ENCODE data around the gene THSD7B. TPM values are rescaled to one million over a fixed set of nuclear protein-coding genes. Genes with fewer than 3 reads are reported as not detected.
"Not testable (repeated sequence)": the region's sequence is repeated elsewhere in the genome, so short reads cannot be mapped to it uniquely, and the experiment has no call there.

The THSD7B gene
- total RNA-seq, 1 donor from 2014 or later = not detected

DNA sequence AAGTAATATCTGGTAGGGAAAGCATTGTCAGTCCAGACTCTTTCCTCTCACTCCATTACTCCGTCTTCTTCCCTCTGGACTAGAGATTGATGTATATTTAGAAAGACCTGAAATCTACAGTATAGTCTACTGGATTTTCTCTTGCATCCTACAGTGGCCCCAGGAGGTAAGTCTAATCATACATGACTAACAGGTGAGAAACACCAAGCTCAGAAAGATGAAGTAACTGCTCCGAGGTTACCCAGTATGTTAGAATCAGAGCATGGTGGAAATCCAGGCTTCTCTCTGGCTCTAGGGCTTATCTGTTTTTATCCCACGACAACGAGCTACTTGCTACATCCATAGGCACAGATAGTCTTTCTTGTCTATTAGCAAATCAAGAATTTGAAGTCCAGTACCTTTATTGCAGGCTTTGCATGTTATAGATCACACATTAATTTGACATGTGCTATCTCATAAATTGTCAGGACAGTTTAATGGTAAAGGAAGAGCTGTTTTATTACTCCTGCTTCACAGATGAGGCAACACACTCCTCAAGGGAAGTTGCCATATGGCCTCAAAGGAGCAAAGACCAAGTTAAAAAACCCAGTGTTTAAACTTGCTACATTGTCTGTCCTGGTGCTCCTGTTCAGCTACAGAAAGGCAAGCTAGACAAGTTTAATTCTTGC is 484.3 kb downstream of the THSD7B start:
- intact Hi-C loops (cut with micrococcal nuclease) = no loop called here

DNA sequence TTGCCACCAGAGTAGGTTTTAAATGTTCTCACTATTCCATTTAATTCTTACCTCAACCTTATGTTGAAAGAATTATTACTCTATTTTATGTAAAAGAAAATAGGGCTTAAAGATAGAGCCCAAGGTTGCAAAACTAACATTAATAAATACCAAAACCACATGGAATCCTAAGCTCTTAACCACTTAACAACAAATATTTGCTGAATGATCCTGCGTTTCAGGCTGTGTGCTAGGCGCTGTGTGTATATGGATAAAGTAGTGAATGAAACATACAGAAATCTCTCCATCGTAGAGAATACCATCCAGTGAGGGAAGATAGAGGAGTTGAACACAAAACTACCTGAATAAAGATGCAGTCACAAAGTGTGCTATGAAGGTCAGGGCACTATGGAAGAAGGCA is 485.1 kb downstream of the THSD7B start:
- intact Hi-C loops (cut with micrococcal nuclease) = no loop called here

DNA sequence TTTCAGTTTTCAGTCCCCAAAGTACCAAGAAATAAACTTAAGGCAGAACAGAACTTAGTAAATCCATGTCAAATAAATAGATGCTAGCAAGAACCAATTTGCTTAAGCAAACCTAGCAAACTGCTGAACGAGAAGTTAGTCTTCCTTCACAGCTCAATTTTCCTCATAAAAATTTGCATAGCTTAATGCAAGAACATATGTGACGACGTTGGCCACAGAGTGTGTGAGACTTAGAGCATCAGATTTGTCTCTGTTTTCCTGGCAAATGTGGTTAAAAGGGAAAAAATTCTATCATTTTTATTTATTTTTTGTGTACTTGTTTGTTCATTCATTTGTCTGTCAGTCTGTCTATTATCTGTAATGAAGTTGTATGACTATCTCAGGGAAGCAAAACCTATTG is 485.7 kb downstream of the THSD7B start:
- intact Hi-C loops (cut with micrococcal nuclease) = no loop called here

DNA sequence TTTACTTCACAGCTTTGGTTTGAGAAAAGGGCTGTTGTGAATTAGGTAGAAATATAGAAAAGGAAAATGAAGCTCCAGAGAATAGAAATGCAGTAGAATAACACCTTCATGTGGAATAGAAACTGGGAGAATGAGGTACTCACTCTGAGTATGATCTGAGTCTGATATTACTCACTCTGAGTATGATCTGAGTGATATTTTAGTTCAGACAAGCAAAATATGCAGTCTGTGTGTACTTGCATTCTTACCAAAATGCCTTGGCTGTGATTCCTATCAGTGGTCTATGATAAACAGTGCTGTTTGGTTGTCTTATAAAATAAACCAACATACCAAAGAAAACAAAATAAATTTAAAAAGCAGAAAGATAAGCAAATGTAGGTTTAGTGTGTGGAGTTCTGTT is 487.6 kb downstream of the THSD7B start:
- intact Hi-C loops (cut with micrococcal nuclease) = no loop called here

DNA sequence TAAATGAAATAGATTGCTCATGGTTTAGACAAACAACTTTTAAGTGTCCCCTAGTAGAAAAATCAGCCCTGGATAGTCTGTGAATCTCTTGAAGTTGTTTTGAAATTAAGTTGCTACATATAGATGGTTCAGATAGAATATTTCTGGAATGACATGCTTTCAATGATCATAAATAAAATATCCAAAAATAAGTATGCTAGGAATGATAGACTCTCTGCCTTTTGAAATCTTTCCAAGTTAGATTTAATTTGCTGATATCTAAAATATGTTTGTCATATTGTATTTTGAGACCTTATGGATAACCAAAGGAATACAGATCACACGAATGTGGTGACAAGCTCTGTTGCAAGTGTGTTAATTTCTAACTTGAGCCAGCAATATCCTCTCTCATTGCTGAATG is 488.7 kb downstream of the THSD7B start:
- intact Hi-C loops (cut with micrococcal nuclease) = no loop called here

DNA sequence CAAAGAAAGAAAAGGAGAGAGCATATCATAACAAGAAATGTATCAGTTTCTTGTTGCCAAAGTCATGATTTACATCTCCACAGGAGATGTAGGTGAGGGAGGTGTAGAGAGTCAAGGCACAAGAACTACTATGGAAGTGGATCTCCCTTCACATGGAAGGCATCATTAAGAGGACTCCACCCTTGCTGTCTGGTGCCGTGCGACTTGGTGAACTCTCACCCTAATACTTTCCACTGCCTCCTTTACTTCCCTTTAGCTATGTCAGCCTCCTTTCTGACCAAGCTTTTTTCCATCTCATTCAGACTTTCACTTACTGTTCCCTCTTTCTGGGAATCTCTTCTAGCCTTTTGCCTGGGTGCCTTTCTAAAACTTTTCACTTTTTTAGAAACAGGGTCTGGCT is 490.0 kb downstream of the THSD7B start:
- intact Hi-C loops (cut with micrococcal nuclease) = no loop called here

DNA sequence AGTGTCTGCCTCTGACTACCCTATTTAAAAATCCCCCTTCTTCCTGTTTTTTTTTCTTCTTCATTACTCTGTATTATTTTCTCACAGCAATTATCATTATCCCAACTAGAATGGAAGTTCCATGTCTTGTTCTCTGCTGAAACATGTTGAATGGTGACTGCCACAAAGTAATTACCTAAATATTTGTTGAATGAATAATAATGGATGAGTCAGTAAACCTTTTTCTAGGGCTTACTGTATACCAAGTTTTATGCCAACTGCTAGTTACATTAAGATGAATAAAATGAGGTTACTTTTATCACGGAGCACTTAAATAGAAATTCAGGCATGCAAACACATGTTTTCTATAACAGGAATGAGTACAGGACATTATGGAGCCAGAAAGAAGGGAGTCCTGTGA is 490.6 kb downstream of the THSD7B start:
- intact Hi-C loops (cut with micrococcal nuclease) = no loop called here

DNA sequence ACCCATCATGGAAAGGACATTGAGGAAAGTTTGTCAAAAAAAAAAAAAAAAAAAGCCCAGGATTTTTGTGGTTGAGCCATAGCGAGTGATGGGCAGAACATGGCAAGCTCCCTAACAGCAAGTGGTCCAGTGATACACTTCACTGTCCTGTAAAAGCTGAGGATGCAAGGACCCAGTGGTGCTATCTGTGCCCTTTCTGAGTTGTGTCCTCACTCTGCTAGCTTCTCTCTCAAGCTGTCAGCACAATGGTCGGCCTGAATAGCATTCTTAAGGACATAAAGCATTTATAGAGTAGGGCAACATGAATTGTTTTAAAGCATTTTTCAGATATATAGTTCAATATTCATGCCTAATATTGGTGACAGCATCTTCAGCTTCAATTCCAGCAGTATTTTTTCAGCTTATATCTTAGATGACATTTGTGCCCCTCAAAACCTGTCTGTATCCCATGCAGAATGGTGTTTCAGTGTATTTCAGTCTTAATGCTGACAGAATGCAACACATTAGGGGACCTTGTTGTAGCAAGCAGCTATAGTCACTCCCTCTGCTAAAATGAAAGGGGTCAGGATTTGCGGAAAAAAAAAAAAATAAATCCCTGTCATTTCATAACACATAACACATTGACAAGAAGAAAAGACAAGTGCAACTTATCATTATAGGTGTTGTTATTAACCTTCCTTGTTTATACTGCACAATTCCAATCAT is 496.7 kb downstream of the THSD7B start:
- intact Hi-C loops (cut with micrococcal nuclease) = no loop called here

DNA sequence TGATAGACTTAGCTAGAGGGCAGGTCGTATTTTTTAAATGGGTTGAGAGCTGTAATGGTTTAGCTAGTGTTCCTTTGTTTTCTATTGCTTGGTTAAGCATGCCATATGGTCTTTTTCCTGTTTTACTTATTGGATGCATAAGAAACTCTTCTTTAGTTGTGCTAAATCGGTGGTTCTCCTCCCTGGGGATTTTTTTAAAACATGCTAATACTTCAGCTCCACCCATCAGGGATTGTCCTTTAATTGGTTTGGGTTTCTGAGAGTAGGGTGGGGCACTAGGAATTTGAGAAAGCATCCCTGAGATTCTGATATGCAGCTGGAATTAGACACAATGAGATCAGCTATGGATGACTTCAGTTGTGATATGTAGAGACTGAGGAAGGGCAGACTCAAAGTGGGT is 497.2 kb downstream of the THSD7B start:
- intact Hi-C loops (cut with micrococcal nuclease) = no loop called here

DNA sequence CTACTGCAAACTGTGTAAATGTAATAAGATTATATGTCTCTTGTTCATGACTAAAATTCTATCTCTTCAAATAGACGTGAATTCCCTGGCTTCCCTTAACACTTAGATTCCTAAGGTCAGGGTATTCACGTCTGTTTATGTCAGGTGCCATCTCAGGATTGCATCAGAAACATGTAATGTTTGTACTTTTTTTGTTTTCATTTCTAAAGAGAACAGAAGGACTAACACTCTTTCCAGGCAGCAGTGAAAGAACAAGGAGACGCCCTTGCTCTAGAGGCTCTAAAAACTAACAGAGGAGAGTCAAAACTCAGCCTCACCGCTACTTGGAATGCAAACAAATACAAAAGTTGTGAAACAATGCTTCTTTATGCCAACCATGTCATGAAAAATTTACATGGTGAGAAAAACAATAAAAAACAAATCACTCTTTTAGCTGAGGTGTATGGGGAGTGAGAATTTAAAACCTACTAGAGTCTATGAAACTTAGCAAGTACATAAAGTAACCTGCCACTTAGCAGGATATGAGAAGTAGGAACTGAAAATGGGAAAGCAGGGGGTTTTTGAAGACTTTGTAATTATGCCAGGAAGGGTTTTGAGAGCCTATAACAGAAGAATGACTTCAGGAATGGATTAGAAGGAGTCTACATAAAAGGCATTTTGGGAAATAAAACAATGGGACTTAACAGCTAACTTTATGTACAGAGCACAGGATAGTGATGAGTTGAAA is 522.7 kb downstream of the THSD7B start:
- intact Hi-C loops (cut with micrococcal nuclease) = no loop called here

DNA sequence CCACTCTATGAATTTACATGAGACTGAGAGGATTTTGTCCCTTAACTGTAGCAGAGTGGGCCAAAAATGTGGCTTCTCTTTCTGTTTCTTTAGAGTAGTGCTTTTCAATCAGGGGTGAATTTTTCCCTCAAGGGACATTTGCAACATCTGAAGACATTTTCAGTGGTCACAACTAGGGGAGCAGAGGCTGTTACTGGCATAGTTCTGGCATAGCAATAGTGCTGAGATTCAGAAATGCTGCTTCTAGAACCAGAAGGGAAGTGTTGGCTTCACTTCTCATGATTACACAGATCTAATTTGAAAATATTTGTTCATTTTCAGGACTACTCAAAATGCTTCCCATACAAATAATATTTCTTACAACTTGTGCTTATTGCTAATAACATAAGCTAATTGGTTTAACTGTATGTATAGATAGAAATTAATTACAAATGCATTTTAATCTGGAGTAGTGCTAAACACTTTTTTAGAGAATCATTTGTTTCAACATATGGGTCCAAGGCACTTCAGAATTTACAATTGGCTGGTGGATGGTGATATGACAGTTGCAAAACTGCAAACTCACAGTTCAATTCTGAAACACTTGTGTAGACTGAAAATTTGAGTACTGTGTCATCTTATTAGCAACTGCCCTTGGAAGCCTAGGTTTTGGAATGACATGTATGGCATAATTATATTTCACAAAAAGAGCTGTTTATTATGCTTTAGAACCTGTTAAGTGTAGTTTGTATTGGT is 526.7 kb downstream of the THSD7B start:
- intact Hi-C loops (cut with micrococcal nuclease) = no loop called here

DNA sequence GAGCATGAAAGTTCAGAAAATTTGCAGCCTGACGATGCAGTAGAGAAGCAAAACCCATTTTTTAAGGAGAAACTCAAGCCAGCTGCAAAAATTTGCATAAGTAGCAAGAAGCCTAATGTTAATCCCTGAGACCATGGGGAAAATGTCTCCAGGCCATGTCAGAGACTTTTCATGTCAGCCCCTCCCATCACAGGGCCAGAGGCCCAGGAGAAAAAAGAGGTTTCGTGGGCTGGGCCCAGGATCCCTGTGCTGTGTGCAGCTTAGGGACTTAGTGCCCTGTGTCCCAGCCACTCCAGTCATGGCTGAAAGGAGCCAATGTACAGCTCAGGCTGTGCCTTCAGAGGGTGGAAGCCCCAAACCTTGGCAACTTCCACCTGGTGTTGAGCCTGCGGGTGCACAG is 533.0 kb downstream of the THSD7B start:
- intact Hi-C loops (cut with micrococcal nuclease) = no loop called here

DNA sequence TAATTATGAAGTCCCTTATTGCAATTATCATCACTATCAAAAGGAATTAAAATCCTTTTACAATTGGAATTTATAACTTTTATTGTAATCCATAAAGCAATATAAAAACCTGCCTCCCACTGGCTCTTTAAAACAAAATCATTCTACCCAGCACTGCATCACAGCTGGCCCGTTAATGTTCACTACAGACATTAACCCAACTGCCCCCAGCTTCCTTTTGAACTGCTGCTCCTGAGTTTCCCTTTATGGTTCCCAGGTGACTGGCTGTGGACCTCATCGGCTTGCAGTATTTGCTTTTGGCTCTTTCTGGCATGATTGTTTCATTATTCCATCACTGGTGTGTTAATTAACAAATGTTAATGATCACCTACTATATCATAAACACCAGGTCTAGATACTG is 535.6 kb downstream of the THSD7B start:
- intact Hi-C loops (cut with micrococcal nuclease) = no loop called here

DNA sequence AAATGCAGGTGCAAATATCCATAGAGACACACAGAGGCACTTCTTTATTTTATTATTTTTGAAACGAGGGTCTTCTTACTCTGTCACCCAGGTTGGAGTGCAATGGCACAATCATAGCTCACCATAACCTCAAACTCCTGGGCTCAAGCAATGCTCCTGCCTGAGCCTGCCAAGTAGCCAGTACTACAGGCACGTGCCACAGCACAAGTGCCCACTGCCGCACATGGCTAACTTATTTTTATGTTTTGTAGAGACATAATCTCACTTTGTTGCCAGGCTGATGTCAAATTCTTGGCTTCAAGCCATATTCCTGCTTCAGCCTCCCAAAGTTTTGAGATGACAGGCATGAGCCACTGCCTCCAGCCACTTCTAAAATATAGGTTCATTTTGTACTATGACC is 537.6 kb downstream of the THSD7B start:
- intact Hi-C loops (cut with micrococcal nuclease) = no loop called here

DNA sequence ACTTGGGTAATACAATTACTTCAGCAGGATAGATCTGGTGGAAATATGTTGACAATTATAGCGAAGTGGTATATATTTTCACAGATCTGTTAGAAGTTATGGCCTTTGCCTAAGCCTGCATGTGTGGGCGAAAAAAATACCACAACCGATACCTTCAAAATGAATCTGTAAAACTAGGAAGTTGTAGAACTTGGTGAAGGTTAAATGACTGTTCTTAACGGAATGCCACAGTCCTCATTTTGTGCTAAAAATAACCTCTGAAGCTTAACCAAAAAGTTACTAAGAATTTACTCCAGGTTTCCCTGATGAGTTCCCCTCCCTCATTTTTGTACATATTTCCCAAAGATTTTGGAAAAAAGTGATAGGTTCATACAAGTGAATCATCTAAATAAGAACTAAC is 550.7 kb downstream of the THSD7B start:
- intact Hi-C loops (cut with micrococcal nuclease) = no loop called here

DNA sequence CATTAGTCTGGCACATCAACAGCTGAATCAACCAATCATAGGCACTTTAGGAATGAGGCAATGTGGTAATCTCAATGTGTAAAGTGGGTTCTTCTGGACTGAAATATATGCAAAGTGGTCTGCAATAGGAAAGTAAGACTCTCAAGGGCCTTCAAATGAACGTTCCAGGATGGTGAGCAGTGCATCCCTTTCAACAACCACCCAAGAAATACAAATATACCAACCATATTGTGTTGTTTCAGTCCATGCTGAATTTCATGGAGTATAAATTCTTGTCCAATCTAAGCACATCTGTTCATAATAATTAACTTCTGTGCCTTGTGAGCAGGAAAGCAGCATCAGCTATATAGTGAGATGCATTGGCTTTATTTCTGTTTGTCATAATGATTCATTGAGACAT is 556.2 kb downstream of the THSD7B start:
- intact Hi-C loops (cut with micrococcal nuclease) = no loop called here

DNA sequence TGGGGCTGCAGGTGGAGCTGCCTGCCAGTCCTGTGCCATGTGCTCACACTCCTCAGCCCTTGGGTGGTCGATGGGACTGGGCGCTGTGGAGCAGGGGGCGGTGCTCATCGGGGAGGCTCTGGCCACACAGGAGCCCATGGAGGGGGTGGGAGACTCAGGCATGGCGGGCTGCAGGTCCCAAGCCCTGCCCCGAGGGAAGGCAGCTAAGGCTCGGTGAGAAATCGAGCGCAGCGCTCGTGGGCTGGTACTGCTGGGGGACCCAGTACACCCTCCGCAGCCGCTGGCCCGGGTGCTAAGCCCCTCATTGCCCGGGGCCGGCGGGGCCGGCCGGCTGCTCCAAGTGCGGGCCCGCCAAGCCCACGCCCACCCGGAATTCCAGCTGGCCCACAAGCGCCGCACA is 566.2 kb downstream of the THSD7B start:
- intact Hi-C loops (cut with micrococcal nuclease) = not testable (repeated sequence)

DNA sequence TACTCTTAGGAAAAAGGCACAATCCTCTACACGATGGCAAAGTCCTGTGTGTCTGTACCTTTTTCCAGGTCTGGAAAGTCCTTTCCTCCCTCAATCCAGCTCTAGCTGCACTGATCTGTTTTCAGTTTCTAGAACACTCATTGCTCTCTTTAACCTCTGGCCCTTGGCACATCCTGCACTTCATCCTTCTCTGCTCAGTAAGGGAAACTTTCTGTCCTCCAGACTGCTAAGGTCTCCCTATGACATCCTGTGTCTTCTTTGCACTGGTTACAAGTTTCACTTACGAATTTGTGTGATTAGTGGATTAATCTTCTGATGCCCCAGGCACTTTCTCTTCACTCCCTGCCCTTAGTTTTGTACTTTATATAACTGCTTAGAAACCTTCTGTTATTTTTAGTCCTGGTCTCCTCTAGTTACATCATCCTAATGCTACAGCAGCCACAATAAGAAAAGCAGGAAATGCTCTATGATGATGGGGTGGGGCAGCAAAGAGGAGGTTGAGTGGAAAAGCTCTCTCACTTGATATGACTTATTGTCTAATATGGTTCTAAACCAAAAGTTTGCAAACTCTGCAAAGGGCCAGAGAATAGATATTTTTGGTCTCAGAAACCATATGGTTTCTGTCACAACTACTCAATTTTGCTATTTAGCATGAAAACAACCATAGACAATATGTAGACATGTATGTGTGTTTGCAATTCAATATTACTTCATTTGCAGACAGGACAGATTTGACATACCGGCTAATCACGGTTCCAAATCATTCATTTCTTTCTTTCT is 568.2 kb downstream of the THSD7B start:
- intact Hi-C loops (cut with micrococcal nuclease) = no loop called here

DNA sequence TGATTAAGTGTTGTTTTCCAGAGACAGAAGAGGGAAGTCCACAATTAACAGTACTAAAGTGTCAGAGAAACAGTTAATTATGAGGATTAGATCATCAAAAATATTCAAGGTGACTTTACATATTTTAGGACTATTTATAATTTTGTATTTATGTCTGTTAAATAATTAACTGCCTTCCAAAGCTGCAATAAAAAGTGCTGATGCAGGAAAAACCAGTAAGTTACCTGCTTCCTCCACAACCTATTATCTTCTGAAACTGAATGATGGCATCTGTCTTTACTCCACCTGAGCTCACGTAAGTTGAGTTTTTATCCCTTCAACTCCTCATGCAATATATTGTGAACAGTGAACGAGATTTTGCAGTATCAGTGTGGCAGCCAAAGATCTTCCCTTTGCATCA is 570.7 kb downstream of the THSD7B start:
- intact Hi-C loops (cut with micrococcal nuclease) = no loop called here

DNA sequence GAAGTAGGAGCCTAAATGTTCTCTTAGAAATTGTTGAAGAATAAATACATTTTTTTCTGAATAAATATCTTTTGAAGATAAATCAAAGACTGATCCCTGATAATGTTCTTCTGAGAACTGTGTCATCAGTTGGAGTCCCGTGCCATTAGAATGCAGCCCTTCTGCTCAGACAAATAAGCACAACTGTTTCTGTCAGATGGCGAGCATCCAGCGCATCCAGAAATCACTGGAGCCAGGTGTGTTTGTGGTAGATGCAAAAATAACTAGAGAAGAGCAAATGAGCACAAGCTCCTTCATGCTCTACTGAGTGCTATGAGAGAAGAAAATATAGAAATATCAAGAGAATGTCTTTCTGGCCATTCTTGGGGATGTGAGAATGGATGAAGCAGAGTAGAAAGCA is 573.7 kb downstream of the THSD7B start:
- intact Hi-C loops (cut with micrococcal nuclease) = no loop called here

DNA sequence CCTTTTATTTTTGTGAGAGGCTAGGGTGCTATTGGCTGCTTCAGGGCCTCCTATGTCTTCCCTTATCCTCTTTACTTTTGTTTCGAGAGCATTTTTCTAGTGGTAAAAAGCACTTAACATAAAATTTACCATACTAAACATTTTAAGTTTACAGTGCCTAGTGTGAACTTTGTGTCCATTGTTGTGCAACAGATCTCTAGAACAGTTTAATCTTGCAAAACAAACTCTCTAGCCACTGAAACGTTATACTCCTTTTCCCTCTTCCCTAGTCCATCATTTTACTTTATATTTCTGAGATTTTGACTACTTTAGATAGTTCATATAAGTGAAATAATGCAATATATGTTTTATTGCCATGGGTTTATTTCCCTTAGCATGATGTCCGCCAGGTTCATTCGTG is 580.6 kb downstream of the THSD7B start:
- intact Hi-C loops (cut with micrococcal nuclease) = no loop called here

All from T-helper 2 cell treated with Interferon-gamma antibody and Interleukin-4, amounts not matched to agents 100 ng/mL and 5 ng/mL, for 36 hours (primary cell).